Erythroblast (primary cell): ENCODE results near the gene PLAGL2.

Experiments
- GATA1 ChIP-seq: IDR thresholded peaks from 2 replicates; pipeline ENCODE4 v1.6.1; 2011; ENCODE audit warnings: low read depth, mild to moderate bottlenecking, control low read depth, low read length, moderate library complexity
- POLR2A ChIP-seq: IDR thresholded peaks from 2 replicates; pipeline ENCODE4 v1.6.1; 2011; ENCODE audit warnings: mild to moderate bottlenecking, low read length

DNA sequence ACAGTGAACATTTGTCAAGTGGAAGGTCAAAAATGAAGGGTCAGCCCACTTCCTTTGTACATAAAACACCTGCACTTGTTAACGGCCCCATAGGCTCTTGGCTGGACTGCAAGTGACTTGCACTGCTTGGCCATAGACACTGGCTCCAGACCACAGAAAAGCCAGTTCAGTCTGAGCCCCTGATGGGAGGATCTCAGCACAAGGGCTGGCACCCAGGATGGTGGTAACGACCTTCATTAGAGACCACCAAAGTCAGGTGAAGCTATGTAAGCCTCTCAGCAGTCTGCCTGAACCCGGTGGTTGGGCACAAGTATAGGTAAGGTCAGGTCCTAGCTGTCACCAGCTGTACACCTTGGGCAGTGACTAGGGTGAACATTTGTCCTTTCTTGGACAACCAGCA, 16.1 kb downstream of the PLAGL2 start:
- TF ChIP-seq POLR2A (no peak), GATA1 (no peak)
